Ishikawa (cell line): ENCODE data around the gene SRC.

Experiments used
- CEBPB ChIP-seq: IDR thresholded peaks from 2 replicates; pipeline ENCODE4 v1.6.1; 2012
- CREB1 ChIP-seq: IDR thresholded peaks from 2 replicates; pipeline ENCODE4 v1.6.1; 2012; ENCODE audit warnings: low read depth
- EGR1 ChIP-seq: IDR thresholded peaks from 2 replicates; pipeline ENCODE4 v1.6.1; 2012
- EP300 ChIP-seq: IDR thresholded peaks from 2 replicates; pipeline ENCODE4 v1.6.1; 2012; ENCODE audit warnings: borderline replicate concordance
- FOXM1 ChIP-seq: IDR thresholded peaks from 2 replicates; pipeline ENCODE4 v1.6.1; 2012; ENCODE audit warnings: low read depth, borderline replicate concordance
- MAX ChIP-seq: IDR thresholded peaks from 2 replicates; pipeline ENCODE4 v1.6.1; 2012
- NFIC ChIP-seq: IDR thresholded peaks from 2 replicates; pipeline ENCODE4 v1.6.1; 2012
- RAD21 ChIP-seq: IDR thresholded peaks from 2 replicates; pipeline ENCODE4 v1.6.1; 2012; ENCODE audit warnings: low read depth
- REST ChIP-seq: IDR thresholded peaks from 2 replicates; pipeline ENCODE4 v1.6.1; 2012; ENCODE audit warnings: low read depth, mild to moderate bottlenecking
- TAF1 ChIP-seq: IDR thresholded peaks from 2 replicates; pipeline ENCODE4 v1.6.1; 2012; ENCODE audit warnings: low read depth, mild to moderate bottlenecking
- TCF12 ChIP-seq: IDR thresholded peaks from 2 replicates; pipeline ENCODE4 v1.6.1; 2012; ENCODE audit warnings: low read depth
- TEAD4 ChIP-seq: IDR thresholded peaks from 2 replicates; pipeline ENCODE4 v1.6.1; 2012
- YY1 ChIP-seq: IDR thresholded peaks from 2 replicates; pipeline ENCODE4 v1.6.1; 2012; ENCODE audit warnings: low read depth
- ZBTB7A ChIP-seq: IDR thresholded peaks from 2 replicates; pipeline ENCODE4 v1.6.1; 2012; ENCODE audit warnings: low read depth
- TF ChIP-seq, protein P1 (sequence below): IDR thresholded peaks from 2 replicates; pipeline ENCODE4 v1.6.1; 2012

The SRC gene

DNA sequence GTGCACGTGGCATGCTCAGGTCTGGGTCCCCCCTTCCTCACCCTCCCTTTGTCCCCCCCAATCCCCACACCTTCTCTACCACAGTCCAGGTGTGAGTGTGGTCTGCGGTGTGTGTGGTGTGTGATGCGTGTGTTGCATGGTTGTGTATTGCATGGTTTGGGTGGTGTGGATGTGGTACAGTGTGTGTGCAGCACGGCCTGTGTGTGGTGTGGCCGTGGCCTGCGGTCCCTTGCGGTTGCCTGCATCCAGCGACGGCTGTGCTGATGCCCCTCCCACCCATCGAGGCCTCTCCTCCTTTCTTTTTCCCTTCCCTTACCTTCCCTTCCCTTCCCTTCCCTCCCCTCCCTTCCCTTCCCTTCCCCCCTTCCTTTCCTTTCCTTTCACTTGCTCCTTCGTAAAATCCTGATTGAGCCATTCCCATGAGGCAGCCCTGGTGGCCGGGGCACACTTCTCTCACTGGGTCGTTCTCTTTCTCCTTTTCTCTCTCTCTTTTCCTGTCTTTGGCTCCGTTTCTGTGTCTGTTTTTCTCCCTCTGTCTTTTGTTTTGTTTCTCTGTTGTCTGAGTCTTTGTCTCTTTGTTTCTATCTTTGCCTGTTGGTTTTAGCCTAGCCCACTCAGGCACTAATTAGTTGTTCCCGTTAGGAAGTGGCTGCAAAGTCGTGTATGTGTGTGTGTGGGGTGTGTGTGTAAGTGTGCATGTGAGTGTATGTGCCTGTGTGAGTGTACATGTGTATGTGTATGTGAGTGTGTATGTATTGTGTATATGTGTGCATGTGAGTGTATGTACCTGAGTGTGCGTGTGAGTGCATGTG is 65.7 kb downstream of the SRC start:
- TF ChIP-seq, protein P1, sequence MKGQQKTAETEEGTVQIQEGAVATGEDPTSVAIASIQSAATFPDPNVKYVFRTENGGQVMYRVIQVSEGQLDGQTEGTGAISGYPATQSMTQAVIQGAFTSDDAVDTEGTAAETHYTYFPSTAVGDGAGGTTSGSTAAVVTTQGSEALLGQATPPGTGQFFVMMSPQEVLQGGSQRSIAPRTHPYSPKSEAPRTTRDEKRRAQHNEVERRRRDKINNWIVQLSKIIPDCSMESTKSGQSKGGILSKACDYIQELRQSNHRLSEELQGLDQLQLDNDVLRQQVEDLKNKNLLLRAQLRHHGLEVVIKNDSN: no peak
- no peak for TF ChIP-seq RAD21
- TF ChIP-seq NFIC: no peak
- TF ChIP-seq CREB1: no peak
- no peak for TF ChIP-seq FOXM1
- TF ChIP-seq YY1: no peak
- no peak for TF ChIP-seq EP300
- TF ChIP-seq REST: no peak
- TF ChIP-seq TEAD4: no peak
- no peak for TF ChIP-seq CEBPB
- no peak for TF ChIP-seq MAX
- TF ChIP-seq TCF12: no peak
- no peak for TF ChIP-seq EGR1
- no peak for TF ChIP-seq ZBTB7A
- no peak for TF ChIP-seq TAF1

GRCh38 chr20:37413023-37413334 is 67.0 kb downstream of the SRC start:
- TF ChIP-seq RAD21: no peak
- TF ChIP-seq EP300: no peak
- no peak for TF ChIP-seq ZBTB7A
- no peak for TF ChIP-seq EGR1
- TF ChIP-seq YY1: no peak

GRCh38 chr20:37413379-37413778 is 67.4 kb downstream of the SRC start:
- no peak for TF ChIP-seq NFIC

GRCh38 chr20:37414224-37415035 is 68.5 kb downstream of the SRC start:
- TF ChIP-seq YY1: no peak
- TF ChIP-seq FOXM1: no peak
- TF ChIP-seq RAD21: no peak
- TF ChIP-seq CEBPB: no peak

- TF ChIP-seq CREB1 (no peak), MAX (no peak), FOXM1 (no peak), EP300 (no peak), EGR1 (no peak), REST (no peak), CEBPB (no peak), TCF12 (no peak), TAF1 (no peak), ZBTB7A (no peak)
- TF ChIP-seq, protein P1: no peak
These were observed 69.5 kb downstream of the SRC start for GRCh38 chr20:37415118-37416085.
